HEK293 (cell line): ENCODE measurements around the gene DPY19L1.

Experiments
- GLI4 ChIP-seq: fragments of 450-650 bp; formaldehyde crosslinking; IDR thresholded peaks from 2 replicates; pipeline ENCODE4 v1.5.1; 2016; ENCODE audit warnings: missing biosample characterization, missing genetic modification characterization
- MEIS1 ChIP-seq: sonication (generic); formaldehyde crosslinking; IDR thresholded peaks from 2 replicates; pipeline ENCODE4 v1.8.1; 2022; ENCODE audit warnings: missing genetic modification reagents, mild to moderate bottlenecking, borderline replicate concordance
- OSR2 ChIP-seq: fragments of 450-650 bp; formaldehyde crosslinking; IDR thresholded peaks from 2 replicates; pipeline ENCODE4 v1.5.1; 2016; ENCODE audit warnings: missing biosample characterization, missing genetic modification characterization
- ZBTB21 ChIP-seq: fragments of 450-650 bp; formaldehyde crosslinking; IDR thresholded peaks from 2 replicates; pipeline ENCODE4 v1.5.1; 2017; ENCODE audit warnings: missing biosample characterization, missing genetic modification characterization
- ZBTB26 ChIP-seq: fragments of 450-650 bp; formaldehyde crosslinking; optimal IDR thresholded peaks from 2 replicates; pipeline ENCODE3; 2016; ENCODE audit warnings: missing biosample characterization, mild to moderate bottlenecking, missing genetic modification characterization
- ZBTB8A ChIP-seq: fragments of 450-650 bp; formaldehyde crosslinking; IDR thresholded peaks from 2 replicates; pipeline ENCODE4 v1.5.1; 2016; ENCODE audit warnings: missing biosample characterization, missing genetic modification characterization
- ZFHX2 ChIP-seq: fragments of 450-650 bp; formaldehyde crosslinking; conservative IDR thresholded peaks from 2 replicates; pipeline ENCODE4 v1.5.1; 2016; ENCODE audit warnings: missing biosample characterization, missing genetic modification characterization
- ZNF10 ChIP-seq: fragments of 450-650 bp; formaldehyde crosslinking; IDR thresholded peaks from 2 replicates; pipeline ENCODE4 v1.5.1; 2017; ENCODE audit warnings: missing biosample characterization, missing genetic modification characterization
- ZNF132 ChIP-seq: fragments of 450-650 bp; formaldehyde crosslinking; IDR thresholded peaks from 2 replicates; pipeline ENCODE4 v1.5.1; 2017; ENCODE audit warnings: missing biosample characterization, missing genetic modification characterization, borderline replicate concordance
- ZNF174 ChIP-seq: fragments of 450-650 bp; formaldehyde crosslinking; IDR thresholded peaks from 2 replicates; pipeline ENCODE4 v1.5.0; 2017; ENCODE audit warnings: missing biosample characterization, mild to moderate bottlenecking, missing genetic modification characterization
- ZNF202 ChIP-seq: fragments of 450-650 bp; formaldehyde crosslinking; IDR thresholded peaks from 2 replicates; pipeline ENCODE4 v1.5.1; 2016; ENCODE audit warnings: missing biosample characterization, missing genetic modification characterization, borderline replicate concordance
- ZNF394 ChIP-seq: fragments of 450-650 bp; formaldehyde crosslinking; IDR thresholded peaks from 2 replicates; pipeline ENCODE4 v1.5.1; 2016; ENCODE audit warnings: missing biosample characterization, missing genetic modification characterization, mild to moderate bottlenecking, moderate library complexity, borderline replicate concordance
- ZNF433 ChIP-seq: fragments of 450-650 bp; formaldehyde crosslinking; IDR thresholded peaks from 2 replicates; pipeline ENCODE4 v1.5.1; 2016; ENCODE audit warnings: missing biosample characterization, missing genetic modification characterization, low read depth
- ZNF473 ChIP-seq: fragments of 450-650 bp; formaldehyde crosslinking; IDR thresholded peaks from 2 replicates; pipeline ENCODE4 v1.5.1; 2017; ENCODE audit warnings: missing biosample characterization, missing genetic modification characterization
- ZNF544 ChIP-seq: fragments of 450-650 bp; formaldehyde crosslinking; IDR thresholded peaks from 2 replicates; pipeline ENCODE4 v1.5.0; 2017; ENCODE audit warnings: missing biosample characterization, missing genetic modification characterization
- ZNF623 ChIP-seq: fragments of 450-650 bp; formaldehyde crosslinking; IDR thresholded peaks from 2 replicates; pipeline ENCODE4 v1.5.1; 2016; ENCODE audit warnings: missing biosample characterization, missing genetic modification characterization
- ZNF626 ChIP-seq: fragments of 450-650 bp; sonication (Bioruptor Pico); formaldehyde crosslinking; IDR thresholded peaks from 2 replicates; pipeline ENCODE4 v1.5.1; 2018; ENCODE audit warnings: missing biosample characterization, missing genetic modification characterization, inconsistent platforms
- ZNF660 ChIP-seq: fragments of 450-650 bp; IDR thresholded peaks from 2 replicates; pipeline ENCODE4 v1.5.1; 2018; ENCODE audit warnings: missing biosample characterization, mild to moderate bottlenecking, missing genetic modification characterization
- ZNF677 ChIP-seq: fragments of 450-650 bp; IDR thresholded peaks from 2 replicates; pipeline ENCODE4 v1.5.0; 2018; ENCODE audit warnings: missing biosample characterization, mild to moderate bottlenecking, missing genetic modification characterization, moderate library complexity
- ZNF707 ChIP-seq: fragments of 450-650 bp; formaldehyde crosslinking; IDR thresholded peaks from 2 replicates; pipeline ENCODE4 v1.5.1; 2016; ENCODE audit warnings: missing biosample characterization, missing genetic modification characterization
- ZSCAN5A ChIP-seq: fragments of 450-650 bp; formaldehyde crosslinking; IDR thresholded peaks from 2 replicates; pipeline ENCODE4 v1.5.1; 2016; ENCODE audit warnings: missing biosample characterization, missing genetic modification characterization
- TF ChIP-seq, protein P1 (sequence below): fragments of 450-650 bp; formaldehyde crosslinking; IDR thresholded peaks from 2 replicates; pipeline ENCODE4 v1.5.1; 2016; ENCODE audit warnings: missing biosample characterization, missing genetic modification characterization, borderline replicate concordance
- TF ChIP-seq, protein P2 (sequence below): fragments of 450-650 bp; formaldehyde crosslinking; IDR thresholded peaks from 2 replicates; pipeline ENCODE4 v1.5.1; 2016; ENCODE audit warnings: missing biosample characterization, missing genetic modification characterization, low read depth
- TF ChIP-seq, protein P3 (sequence below): fragments of 450-650 bp; formaldehyde crosslinking; IDR thresholded peaks from 2 replicates; pipeline ENCODE4 v1.5.1; 2016; ENCODE audit warnings: missing biosample characterization, missing genetic modification characterization
- TF ChIP-seq, protein P4 (sequence below): fragments of 450-650 bp; formaldehyde crosslinking; IDR thresholded peaks from 2 replicates; pipeline ENCODE4 v1.5.1; 2016; ENCODE audit warnings: missing biosample characterization, missing genetic modification characterization

DPY19L1 gene

GRCh38 chr7:35037526-35038341 lies 449 bp upstream of the DPY19L1 start (continued):
- TF ChIP-seq, protein P1, sequence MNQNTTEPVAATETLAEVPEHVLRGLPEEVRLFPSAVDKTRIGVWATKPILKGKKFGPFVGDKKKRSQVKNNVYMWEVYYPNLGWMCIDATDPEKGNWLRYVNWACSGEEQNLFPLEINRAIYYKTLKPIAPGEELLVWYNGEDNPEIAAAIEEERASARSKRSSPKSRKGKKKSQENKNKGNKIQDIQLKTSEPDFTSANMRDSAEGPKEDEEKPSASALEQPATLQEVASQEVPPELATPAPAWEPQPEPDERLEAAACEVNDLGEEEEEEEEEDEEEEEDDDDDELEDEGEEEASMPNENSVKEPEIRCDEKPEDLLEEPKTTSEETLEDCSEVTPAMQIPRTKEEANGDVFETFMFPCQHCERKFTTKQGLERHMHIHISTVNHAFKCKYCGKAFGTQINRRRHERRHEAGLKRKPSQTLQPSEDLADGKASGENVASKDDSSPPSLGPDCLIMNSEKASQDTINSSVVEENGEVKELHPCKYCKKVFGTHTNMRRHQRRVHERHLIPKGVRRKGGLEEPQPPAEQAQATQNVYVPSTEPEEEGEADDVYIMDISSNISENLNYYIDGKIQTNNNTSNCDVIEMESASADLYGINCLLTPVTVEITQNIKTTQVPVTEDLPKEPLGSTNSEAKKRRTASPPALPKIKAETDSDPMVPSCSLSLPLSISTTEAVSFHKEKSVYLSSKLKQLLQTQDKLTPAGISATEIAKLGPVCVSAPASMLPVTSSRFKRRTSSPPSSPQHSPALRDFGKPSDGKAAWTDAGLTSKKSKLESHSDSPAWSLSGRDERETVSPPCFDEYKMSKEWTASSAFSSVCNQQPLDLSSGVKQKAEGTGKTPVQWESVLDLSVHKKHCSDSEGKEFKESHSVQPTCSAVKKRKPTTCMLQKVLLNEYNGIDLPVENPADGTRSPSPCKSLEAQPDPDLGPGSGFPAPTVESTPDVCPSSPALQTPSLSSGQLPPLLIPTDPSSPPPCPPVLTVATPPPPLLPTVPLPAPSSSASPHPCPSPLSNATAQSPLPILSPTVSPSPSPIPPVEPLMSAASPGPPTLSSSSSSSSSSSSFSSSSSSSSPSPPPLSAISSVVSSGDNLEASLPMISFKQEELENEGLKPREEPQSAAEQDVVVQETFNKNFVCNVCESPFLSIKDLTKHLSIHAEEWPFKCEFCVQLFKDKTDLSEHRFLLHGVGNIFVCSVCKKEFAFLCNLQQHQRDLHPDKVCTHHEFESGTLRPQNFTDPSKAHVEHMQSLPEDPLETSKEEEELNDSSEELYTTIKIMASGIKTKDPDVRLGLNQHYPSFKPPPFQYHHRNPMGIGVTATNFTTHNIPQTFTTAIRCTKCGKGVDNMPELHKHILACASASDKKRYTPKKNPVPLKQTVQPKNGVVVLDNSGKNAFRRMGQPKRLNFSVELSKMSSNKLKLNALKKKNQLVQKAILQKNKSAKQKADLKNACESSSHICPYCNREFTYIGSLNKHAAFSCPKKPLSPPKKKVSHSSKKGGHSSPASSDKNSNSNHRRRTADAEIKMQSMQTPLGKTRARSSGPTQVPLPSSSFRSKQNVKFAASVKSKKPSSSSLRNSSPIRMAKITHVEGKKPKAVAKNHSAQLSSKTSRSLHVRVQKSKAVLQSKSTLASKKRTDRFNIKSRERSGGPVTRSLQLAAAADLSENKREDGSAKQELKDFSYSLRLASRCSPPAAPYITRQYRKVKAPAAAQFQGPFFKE: no peak
- TF ChIP-seq GLI4 (tag by site-specific recombination): no peak
- no peak for TF ChIP-seq ZNF433
- TF ChIP-seq MEIS1: no peak
- TF ChIP-seq ZNF473 (tag by site-specific recombination): no peak
- TF ChIP-seq ZNF707: no peak
- TF ChIP-seq ZFHX2 (tag by site-specific recombination): peak; percentile 93
- TF ChIP-seq ZNF394: no peak
- TF ChIP-seq ZNF10 (tag by site-specific recombination): no peak
- TF ChIP-seq OSR2: no peak
- TF ChIP-seq, protein P2, sequence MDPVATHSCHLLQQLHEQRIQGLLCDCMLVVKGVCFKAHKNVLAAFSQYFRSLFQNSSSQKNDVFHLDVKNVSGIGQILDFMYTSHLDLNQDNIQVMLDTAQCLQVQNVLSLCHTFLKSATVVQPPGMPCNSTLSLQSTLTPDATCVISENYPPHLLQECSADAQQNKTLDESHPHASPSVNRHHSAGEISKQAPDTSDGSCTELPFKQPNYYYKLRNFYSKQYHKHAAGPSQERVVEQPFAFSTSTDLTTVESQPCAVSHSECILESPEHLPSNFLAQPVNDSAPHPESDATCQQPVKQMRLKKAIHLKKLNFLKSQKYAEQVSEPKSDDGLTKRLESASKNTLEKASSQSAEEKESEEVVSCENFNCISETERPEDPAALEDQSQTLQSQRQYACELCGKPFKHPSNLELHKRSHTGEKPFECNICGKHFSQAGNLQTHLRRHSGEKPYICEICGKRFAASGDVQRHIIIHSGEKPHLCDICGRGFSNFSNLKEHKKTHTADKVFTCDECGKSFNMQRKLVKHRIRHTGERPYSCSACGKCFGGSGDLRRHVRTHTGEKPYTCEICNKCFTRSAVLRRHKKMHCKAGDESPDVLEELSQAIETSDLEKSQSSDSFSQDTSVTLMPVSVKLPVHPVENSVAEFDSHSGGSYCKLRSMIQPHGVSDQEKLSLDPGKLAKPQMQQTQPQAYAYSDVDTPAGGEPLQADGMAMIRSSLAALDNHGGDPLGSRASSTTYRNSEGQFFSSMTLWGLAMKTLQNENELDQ (tag by site-specific recombination): no peak
- TF ChIP-seq ZNF623 (tag by site-specific recombination): no peak
- no peak for TF ChIP-seq ZNF202 (tag by site-specific recombination)
- TF ChIP-seq ZNF660 (tag by site-specific recombination): peak; percentile 95
- TF ChIP-seq ZBTB21: no peak
- peak; percentile 79 for TF ChIP-seq ZBTB26 (tag by site-specific recombination)
- TF ChIP-seq, protein P3, sequence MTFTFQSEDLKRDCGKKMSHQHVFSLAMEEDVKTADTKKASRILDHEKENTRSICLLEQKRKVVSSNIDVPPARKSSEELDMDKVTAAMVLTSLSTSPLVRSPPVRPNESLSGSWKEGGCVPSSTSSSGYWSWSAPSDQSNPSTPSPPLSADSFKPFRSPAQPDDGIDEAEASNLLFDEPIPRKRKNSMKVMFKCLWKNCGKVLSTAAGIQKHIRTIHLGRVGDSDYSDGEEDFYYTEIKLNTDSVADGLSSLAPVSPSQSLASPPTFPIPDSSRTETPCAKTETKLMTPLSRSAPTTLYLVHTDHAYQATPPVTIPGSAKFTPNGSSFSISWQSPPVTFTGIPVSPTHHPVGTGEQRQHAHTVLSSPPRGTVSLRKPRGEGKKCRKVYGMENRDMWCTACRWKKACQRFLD: no peak
- TF ChIP-seq ZSCAN5A (tag by site-specific recombination): no peak
- TF ChIP-seq ZNF677: no peak
- no peak for TF ChIP-seq ZNF174
- TF ChIP-seq ZBTB8A: peak; percentile 99
- TF ChIP-seq ZNF132 (tag by site-specific recombination): no peak
- TF ChIP-seq, protein P4, sequence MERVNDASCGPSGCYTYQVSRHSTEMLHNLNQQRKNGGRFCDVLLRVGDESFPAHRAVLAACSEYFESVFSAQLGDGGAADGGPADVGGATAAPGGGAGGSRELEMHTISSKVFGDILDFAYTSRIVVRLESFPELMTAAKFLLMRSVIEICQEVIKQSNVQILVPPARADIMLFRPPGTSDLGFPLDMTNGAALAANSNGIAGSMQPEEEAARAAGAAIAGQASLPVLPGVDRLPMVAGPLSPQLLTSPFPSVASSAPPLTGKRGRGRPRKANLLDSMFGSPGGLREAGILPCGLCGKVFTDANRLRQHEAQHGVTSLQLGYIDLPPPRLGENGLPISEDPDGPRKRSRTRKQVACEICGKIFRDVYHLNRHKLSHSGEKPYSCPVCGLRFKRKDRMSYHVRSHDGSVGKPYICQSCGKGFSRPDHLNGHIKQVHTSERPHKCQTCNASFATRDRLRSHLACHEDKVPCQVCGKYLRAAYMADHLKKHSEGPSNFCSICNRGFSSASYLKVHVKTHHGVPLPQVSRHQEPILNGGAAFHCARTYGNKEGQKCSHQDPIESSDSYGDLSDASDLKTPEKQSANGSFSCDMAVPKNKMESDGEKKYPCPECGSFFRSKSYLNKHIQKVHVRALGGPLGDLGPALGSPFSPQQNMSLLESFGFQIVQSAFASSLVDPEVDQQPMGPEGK (tag by site-specific recombination): peak; percentile 38; the same call in 1 of the 2 replicates
- no peak for TF ChIP-seq ZNF626 (tag by site-specific recombination)
- TF ChIP-seq ZNF544 (tag by site-specific recombination): no peak
